ENCODE results near the gene RAB35.

The RAB35 gene

GRCh38 chr12:120086801-120087621 is 29.5 kb downstream of the RAB35 start:
- DNase-seq (ENCODE audit: low spot score): peak; percentile 99

DNA sequence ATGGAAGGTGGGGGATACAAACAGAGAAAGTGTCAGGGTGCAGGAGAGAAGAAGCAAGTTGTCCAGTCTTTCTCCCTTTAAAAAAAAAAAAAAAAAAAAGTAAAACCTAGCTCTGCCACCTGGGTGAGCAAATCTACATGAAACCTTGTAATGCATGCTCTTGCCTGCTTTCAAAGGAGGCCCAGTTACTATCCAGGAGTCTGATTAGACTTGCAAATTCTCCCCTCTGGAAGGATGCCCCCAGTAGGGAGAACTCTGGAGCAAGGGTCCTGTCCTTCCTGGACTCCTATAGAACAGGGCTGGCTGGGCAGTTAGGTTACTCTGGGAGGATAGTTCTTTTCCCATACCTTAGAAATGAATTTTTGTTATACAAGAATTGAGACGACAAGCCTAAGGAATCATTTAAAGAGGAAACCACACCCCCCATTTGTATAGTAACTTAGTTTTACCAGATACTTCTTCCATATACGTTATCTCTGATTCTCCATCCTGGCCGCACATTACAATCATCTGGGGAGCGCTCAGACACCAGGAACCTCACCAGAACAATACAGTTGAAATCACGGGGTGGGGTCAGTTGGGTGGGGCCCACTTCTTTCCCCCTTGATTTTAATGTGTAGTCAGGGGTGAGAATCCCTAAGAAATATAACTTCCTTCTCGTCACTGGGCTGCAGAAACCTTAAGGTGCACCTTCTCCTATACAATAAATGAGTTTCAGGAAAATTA is 30.5 kb downstream of the RAB35 start:
- DNase-seq (ENCODE audit: low spot score): no peak

- DNase-seq (ENCODE audit: low spot score): no peak
Observed at GRCh38 chr12:120081641-120082040, 34.9 kb downstream of the RAB35 start.

- no peak for DNase-seq (ENCODE audit: low spot score)
Observed at GRCh38 chr12:120079411-120080400, 36.8 kb downstream of the RAB35 start.

DNA sequence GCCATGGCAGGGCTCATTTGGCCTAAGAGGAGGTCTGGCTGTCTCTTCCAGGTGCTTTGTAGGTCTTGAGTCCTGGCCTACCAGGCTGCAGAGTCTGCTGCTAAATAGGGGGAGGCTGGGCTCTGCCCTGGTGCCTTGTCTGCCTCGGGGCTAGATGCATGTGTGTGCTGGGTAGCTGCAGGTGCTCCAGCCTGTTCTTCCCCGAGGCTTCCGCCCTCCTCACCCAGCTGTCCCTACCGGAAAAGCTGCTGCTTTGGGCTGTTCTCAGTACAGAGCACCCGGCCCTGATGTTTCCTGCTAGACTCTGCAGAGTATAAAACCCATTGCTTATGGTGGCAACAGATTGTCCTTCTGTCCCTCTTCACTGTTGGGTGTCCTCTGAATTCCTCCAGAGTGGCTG is 37.7 kb downstream of the RAB35 start:
- no peak for DNase-seq (ENCODE audit: low spot score)

- no peak for DNase-seq (ENCODE audit: low spot score)
Observed at GRCh38 chr12:120077260-120077659, 39.3 kb downstream of the RAB35 start.

DNA sequence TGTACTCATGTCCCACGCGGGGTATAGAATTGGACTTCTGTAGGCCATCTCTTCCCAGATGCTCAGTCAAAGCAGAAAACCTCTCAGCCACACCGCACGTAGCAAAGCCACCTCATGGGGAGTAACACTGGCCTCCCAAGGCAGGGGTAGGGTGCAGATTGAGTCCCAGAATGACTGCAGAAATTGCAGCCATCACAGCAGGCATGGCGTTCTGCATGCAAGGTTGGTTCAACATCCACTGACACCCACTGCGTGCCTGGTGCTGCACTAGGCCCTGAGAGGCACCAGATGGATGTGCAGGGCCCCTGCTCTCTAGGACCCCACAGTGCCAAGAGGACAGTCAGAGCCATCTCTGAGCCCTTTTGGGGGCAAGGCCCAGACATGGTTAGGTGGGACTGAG is 39.9 kb downstream of the RAB35 start:
- DNase-seq (ENCODE audit: low spot score): no peak

DNA sequence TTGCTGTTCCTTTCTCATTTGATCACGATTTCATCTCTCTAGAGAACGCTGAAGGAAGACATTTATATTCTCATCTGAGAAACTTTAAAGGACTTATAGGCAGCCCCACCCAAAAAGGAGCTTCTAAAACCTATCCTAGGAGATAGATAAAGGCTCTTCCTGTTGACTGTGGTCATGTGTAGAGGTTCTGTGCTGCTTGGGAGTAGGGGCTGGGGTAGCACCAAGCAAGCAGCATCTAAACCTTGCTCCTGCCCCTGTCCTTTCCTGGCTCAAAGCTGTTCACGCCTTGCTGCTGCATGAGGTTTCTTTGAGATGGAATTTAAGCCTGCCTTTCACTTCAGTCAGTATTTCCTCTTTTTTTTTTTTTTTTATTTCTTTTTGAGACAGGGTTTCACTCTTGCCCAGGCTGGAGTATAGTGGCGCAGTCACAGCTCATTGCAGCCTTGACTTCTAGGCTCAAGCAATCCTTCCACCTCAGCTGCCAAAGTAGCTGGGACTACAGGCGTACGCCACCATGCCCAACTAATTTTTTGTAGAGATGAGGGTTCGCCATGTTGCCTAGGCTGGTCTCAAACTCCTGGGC is 41.4 kb downstream of the RAB35 start:
- no peak for DNase-seq (ENCODE audit: low spot score)

GRCh38 chr12:120072472-120073249 is 43.9 kb downstream of the RAB35 start:
- DNase-seq (ENCODE audit: low spot score): no peak

DNA sequence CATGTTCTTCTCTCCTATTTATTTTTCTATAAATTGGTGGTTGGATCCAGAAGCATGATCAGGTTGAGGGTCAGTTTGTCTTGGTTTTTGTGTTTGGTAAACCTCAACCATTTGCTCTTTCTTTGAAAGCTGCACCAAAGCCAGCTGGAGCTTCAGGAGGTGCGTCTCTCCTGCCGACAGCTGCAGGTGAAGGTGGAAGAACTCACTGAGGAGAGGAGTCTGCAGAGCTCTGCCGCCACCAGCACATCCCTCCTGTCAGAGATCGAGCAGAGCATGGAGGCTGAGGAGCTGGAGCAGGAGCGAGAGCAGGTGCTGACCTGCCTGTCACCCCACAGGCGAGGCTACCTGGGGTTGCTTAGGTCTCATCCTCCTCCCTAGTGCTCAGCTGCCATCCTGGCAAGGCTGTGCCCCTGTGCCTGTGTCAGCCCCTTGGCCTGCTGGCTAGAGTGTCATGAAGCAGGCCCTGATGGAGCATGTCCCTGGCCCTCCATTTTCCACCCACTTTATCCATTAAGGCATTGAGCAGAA is 45.0 kb downstream of the RAB35 start:
- DNase-seq (ENCODE audit: low spot score): no peak

DNA sequence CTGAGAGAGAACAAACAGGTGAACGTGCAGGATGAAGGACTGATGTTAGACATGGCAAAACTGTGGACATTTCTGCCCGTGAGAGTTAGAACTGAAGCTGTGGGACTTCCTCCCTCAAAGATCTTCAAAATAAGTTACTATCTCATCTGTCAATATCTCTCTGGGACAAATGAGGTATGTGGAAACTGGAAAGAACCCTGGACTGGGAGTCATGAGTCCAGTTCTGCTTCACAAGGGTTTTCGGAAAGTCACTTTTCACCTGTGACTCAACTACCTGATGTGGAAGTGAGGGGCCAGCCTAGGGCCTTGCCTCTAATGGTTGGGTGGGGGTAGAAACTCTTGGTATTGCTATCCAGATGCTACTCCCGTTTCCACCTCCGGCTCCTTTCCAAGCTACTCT is 47.3 kb downstream of the RAB35 start:
- no peak for DNase-seq (ENCODE audit: low spot score)

DNA sequence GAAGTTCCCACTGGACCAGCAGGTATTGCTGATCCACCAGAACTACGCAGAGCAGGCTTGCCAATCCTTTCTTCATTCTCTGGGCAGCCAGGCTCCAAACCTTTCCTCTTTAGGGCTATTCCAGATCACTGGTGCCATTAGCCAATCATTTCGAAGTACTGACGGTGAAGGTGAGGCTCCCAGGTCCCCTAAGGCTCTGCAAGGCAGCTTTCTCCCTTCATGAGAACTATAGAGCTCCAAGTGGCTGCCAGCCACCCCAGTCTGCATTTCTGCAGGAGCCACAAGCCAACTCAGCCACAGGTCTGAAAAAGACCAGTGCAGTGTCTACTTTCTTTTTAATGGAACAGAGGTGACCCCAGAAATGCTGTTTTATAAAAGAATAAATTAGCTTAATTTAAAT is 48.7 kb downstream of the RAB35 start:
- DNase-seq (ENCODE audit: low spot score): no peak

DNA sequence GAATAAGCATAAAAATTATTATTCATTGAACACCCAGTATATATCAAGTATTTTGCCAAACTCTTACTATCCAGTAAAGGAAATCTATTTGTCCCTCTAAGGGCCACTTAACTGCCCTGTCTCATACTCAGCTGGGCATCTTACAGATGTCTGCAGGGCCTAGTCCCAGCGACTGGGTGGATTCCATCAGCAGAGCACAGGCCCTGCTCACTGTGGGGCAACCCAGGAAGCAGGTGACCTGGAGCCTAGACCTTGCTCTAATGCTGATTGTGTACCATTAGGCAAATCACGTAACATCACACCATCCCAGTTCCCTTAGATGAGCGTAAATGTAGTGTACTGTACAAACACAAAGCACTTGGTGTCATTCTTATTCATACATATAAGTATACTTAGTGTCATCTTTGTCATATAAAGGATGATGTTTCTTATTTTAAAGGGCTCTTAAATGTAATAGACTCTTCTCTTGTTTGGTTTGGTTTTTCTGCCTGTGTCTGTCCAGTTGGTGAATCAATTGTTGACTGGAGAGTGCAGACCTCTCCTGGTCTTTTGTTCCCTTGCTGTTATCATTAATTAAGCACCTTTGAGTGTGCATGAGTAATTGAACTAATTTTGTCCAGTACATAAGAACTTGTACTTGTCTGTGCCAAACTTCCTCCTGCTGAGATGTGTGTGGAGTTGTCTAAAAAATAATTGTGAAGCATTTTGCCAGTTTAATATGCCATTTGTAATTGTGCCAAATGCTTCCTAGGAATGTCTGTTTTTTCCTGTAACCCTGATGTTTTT is 49.3 kb downstream of the RAB35 start:
- DNase-seq (ENCODE audit: low spot score): no peak

DNA sequence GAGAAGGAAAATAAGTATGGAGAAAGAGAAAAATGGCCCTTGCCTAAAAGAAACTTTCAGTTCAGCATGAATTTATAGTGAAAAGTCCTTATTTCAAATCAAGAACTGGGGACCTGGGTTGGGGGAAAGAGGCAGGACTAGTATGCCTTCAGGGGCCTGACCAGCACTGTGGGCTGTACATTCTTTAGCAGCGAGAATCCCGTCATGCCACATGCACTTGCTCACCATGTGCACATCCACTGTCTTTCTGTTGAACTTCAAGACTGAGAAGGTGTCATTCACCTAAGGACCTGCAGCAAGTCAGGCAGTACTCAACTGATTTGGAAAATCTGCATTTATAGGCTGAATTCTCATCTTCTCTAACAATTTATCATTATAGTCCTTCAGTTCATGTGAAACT is 50.2 kb downstream of the RAB35 start:
- DNase-seq (ENCODE audit: low spot score): no peak

DNA sequence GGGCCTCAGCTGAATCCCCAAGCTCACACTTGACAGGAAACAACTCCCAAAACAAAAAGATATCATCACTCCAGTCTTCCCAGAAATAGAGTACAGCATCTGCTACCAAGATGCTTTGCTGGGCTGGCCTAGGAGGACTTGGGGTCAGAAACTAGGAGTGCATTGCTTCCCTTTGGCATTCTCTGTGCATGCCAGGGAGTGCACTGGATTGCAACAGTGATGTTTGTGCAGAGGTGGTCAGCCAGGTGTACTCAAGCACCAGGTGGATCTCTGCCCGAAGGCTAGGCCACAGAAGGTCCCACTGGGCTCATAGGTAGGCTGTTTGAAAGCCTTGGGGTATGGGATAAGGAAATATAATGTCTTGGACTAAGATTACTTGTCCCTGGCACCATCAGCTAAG is 51.1 kb downstream of the RAB35 start:
- DNase-seq (ENCODE audit: low spot score): no peak

GRCh38 chr12:120064054-120064940 is 52.3 kb downstream of the RAB35 start:
- DNase-seq (ENCODE audit: low spot score): no peak

DNA sequence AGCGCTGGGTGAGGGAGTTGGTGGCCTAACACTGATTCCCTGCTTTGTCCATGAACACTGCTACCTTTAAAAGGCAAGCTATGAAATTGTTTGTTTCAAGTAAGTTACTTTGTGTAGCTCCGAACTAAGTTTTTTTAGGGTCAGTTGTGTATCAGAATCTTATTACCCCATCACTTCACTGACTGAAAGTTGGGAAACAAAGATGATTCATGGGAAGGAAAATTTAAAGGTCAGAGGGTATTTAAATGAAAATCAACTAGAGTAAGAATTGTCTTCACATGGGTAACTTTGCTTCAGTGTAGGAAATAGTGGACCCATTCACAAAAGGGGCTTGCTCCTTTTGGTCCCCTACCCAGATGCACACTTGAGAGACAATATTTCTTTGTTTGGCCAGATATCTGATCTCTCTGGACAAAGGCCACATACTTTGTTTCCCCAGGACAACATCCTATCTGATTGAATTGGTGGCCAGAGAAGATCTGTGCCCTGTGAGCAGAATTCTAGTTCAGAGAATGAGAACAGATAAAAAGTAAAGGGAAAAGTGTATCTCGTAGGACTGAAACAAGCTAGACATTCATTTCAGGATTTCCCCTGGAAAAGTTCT is 53.5 kb downstream of the RAB35 start:
- no peak for DNase-seq (ENCODE audit: low spot score)

DNA sequence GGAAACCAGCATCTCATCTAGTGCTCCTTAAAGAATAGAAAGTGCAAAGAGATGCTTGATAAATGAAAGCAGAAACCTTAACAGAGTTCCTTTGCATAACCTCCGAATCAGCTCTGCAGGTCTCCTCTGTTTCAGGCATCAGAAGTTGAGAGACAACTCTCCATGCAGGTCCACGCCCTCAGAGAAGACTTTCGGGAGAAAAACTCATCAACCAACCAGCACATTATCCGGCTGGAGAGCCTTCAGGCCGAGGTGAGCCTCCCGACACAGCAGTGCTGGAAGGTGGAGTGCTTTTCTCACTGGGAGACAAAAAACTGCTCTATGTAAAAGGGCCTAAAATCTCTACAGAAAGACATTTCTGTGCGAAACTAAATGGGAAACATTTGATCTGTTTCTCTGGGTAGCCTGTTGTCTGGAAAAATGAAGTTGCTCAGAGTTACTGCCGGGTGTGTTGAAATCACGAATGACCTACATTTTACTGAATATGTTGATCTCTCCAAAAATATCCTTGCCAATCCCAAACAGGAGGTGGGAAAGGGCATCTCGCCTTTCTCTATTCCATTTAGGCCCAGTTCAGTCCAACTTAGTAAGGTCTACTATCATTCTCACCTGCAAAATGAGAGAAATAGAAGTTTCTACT is 54.9 kb downstream of the RAB35 start:
- DNase-seq (ENCODE audit: low spot score): peak; percentile 50

All from cerebellar cortex (tissue), 1 donor.